Activated naive CD8-positive, alpha-beta T cell treated with anti-CD3 and anti-CD28 coated beads, Interleukin-2, amount 10 ng/mL, durations not matched to agents 7 days and 5 days (primary cell): Measurements from ENCODE around the gene FAM151B. TPM values are rescaled to one million over a fixed set of nuclear protein-coding genes. Genes with fewer than 3 reads are reported as not detected.
A peak's percentile ranks its signal among the peaks of the same experiment; 100 is the strongest.
"Not testable (repeated sequence)": the region's sequence is repeated elsewhere in the genome, so short reads cannot be mapped to it uniquely, and the experiment has no call there.

Experiments used
- ATAC-seq: fragments of 150-1000 bp; cut with Tn5 transposase; one replicate; pipeline ENCODE4 v1.10.0; 2021; ENCODE audit warnings: low read depth, moderate library complexity
- POLR2A ChIA-PET: fragments of 350-600 bp; sonication (Branson Sonifier 250); formaldehyde crosslinking; loops from one replicate; lab custom pipeline; 2021; ENCODE audit warnings: antibody characterized with exemption; lab: Charles Lee
- DNase-seq: peaks from one replicate; pipeline ENCODE4 v3.0.0; 2021
- H3K27ac Mint-ChIP-seq: one replicate; pipeline ENCODE4 v1.8.0; 2022; ENCODE audit warnings: mild to moderate bottlenecking, mixed read lengths
- H3K27me3 Mint-ChIP-seq: one replicate; pipeline ENCODE4 v1.8.0; 2022; ENCODE audit warnings: mild to moderate bottlenecking, moderate library complexity, mixed read lengths
- H3K36me3 Mint-ChIP-seq: one replicate; pipeline ENCODE4 v1.8.0; 2021; ENCODE audit warnings: mild to moderate bottlenecking, mixed read lengths
- H3K4me1 Mint-ChIP-seq: one replicate; pipeline ENCODE4 v1.8.0; 2021; ENCODE audit warnings: mixed read lengths
- H3K4me3 Mint-ChIP-seq: one replicate; pipeline ENCODE4 v1.8.0; 2022; ENCODE audit warnings: mild to moderate bottlenecking, moderate library complexity, mixed read lengths
- H3K9me3 Mint-ChIP-seq: one replicate; pipeline ENCODE4 v1.8.0; 2021; ENCODE audit warnings: mixed read lengths
- total RNA-seq, 2 experiments: library from RNA; stranded (reverse); gene quantifications; one replicate each; pipeline ENCODE4 v1.2.3, GENCODE V29; 2021

FAM151B gene
- 1 to 10 TPM in 1 of 2 experiments, not detected in 1; 1.0 TPM for total RNA-seq

DNA sequence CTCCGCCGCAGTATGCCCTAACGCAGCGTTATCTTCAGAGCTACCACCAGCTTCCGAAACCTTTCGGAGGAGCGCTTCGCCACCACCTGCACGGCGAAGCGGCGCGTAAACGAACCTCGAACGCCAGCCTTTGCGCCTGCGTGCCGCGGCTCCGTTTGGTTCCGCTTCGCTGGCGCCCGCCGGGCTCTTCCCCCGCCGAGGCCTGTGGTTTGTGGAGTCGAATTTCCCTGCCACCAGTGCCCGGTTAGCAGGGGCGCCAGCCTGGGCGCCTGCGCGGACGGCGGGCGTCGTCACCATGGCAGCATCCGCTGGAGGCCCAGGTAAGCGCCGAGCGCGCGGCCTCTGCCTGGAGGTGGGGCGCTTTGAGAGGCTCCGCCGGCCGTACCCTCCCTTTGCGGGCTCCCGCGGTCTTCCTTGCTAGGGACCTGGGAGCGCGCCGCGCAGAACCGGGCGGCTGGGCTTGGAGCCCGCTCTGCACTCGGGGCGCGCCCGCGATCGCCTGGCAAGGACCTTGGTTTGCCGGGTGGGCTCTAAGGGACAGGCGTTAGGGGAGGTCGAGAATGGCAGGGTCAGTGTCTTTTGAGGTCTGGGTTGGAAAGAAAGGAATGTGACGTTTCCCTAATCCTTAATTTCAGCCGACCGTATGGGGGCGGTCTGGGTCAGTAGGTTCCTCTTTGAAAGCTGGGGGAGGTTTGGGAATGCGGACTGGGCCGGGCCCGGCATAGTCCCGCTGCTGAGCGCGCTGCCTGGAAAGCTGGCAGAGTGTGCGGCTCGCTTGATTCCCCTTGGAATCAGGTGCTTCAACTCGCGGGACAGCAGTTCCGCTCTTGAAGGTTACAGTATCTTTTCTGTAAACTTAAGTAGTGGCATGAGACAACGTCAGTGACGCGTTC, at the start of gene FAM151B:
Gene FAM151B, plus strand, starts transcription at position 272 of the 893 bp plus-strand sequence. Its CDS starts 24 bp downstream, at position 296.
- Mint-ChIP-seq H3K36me3 (peaks cover 1% of the 10 kb centered on the region), H3K27ac (no peak within 1 kb of the TSS), H3K9me3 (no peaks in the 10 kb centered on the region), H3K27me3 (peaks cover 42% of the 10 kb centered on the region), H3K4me3 (peak within 1 kb of the TSS; percentile 82), H3K4me1 (peaks cover 13% of the 10 kb centered on the region)
- POLR2A ChIA-PET, result no interaction called here
- ATAC-seq (peak; percentile 92), DNase-seq (peak; percentile 77)

DNA sequence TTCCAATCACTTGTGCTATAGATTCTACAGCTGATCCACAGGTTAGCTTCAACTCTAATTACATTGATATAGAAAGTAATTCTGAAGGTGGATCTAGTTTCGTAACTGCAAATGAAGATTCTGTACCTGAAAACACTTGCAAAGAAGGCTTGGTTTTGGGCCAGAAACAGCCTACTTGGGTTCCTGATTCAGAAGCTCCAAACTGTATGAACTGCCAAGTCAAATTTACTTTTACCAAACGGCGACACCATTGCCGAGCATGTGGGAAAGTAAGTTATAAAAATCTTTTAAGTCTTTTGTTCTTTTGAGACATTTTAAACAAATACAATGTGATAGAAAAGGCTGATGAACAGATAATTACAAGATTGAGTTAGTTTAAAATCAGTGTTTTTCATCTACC, 49.2 kb upstream of the FAM151B start:
- Mint-ChIP-seq H3K4me3 (no peak overlapping the region), H3K27ac (no peak overlapping the region), H3K36me3 (peaks cover 22% of the 10 kb centered on the region), H3K27me3 (no peaks in the 10 kb centered on the region), H3K9me3 (peaks cover 3% of the 10 kb centered on the region), H3K4me1 (no peaks in the 10 kb centered on the region)
- POLR2A ChIA-PET, result no interaction called here
- ATAC-seq (no peak), DNase-seq (no peak)

DNA sequence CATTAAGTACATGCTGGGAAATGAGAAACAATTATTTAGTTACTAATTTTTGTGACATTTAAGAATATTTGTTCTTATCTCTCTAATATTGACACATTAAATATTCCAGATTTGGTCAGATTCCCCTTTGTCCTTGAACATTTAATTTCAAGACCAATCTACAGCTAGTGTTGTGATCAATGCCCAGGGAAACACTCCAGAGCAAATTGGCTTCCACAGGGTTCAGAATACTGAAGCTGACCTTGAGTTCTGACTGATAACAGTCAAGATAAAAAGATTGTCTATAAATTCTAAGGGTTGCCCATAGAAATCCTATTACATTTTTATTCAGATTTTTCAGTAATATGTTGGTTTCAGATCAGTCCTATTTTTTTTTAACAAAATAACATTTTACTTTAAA, 48.7 kb upstream of the FAM151B start:
- DNase-seq (no peak), ATAC-seq (no peak)
- Mint-ChIP-seq H3K4me1 (no peaks in the 10 kb centered on the region), H3K27me3 (no peaks in the 10 kb centered on the region), H3K27ac (no peak overlapping the region), H3K4me3 (no peak overlapping the region), H3K36me3 (peaks cover 22% of the 10 kb centered on the region), H3K9me3 (peaks cover 3% of the 10 kb centered on the region)
- POLR2A ChIA-PET, result no interaction called here

DNA sequence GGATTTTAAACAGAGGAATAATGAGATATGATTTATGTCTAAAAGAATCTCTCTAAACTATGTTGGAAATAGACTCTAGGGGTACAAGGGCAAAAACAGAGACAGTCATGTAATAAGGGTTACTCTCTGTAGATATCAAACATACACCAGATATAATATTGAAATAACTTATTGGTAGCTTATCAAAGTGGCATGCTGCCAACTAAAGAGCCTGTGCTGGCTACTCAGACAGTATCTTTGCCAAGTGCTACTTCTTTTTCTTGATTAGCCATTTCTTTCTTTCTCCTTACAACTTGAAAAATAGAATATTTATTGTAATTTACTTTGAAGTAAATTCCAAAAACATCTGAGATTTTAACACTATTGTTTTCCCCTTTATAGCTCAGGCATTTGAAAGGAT, 45.2 kb upstream of the FAM151B start:
- no peak for DNase-seq
- Mint-ChIP-seq H3K36me3 (peaks cover 8% of the 10 kb centered on the region), H3K27me3 (no peaks in the 10 kb centered on the region), H3K4me3 (no peak overlapping the region), H3K9me3 (no peaks in the 10 kb centered on the region), H3K4me1 (no peaks in the 10 kb centered on the region), H3K27ac (no peak overlapping the region)
- POLR2A ChIA-PET, result no interaction called here
- no peak for ATAC-seq

- DNase-seq, result no peak
- H3K27me3 Mint-ChIP-seq, result no peaks in the 10 kb centered on the region
- no peak overlapping the region for H3K4me3 Mint-ChIP-seq
- ATAC-seq, result no peak
- H3K36me3 Mint-ChIP-seq, result peaks cover 22% of the 10 kb centered on the region
- POLR2A ChIA-PET, result no interaction called here
- H3K9me3 Mint-ChIP-seq, result no peaks in the 10 kb centered on the region
- no peak overlapping the region for H3K27ac Mint-ChIP-seq
- H3K4me1 Mint-ChIP-seq, result no peaks in the 10 kb centered on the region
Observed at GRCh38 chr5:80453366-80453765, 34.5 kb upstream of the FAM151B start.

- no peak for ATAC-seq
- peaks cover 59% of the 10 kb centered on the region for H3K36me3 Mint-ChIP-seq
- no peaks in the 10 kb centered on the region for H3K4me1 Mint-ChIP-seq
- no peak for DNase-seq
- H3K4me3 Mint-ChIP-seq, result no peak overlapping the region
- H3K9me3 Mint-ChIP-seq, result peaks cover 14% of the 10 kb centered on the region
- no peaks in the 10 kb centered on the region for H3K27me3 Mint-ChIP-seq
- H3K27ac Mint-ChIP-seq, result no peak overlapping the region
- POLR2A ChIA-PET, result no interaction called here
Observed at GRCh38 chr5:80463269-80463668, 24.6 kb upstream of the FAM151B start.

- no peaks in the 10 kb centered on the region for H3K27me3 Mint-ChIP-seq
- ATAC-seq (no peak), DNase-seq (no peak)
- no peak overlapping the region for H3K27ac Mint-ChIP-seq
- H3K36me3 Mint-ChIP-seq, result peaks cover 58% of the 10 kb centered on the region
- POLR2A ChIA-PET, result no interaction called here
- H3K9me3 Mint-ChIP-seq, result peaks cover 19% of the 10 kb centered on the region
- no peaks in the 10 kb centered on the region for H3K4me1 Mint-ChIP-seq
- H3K4me3 Mint-ChIP-seq, result no peak overlapping the region
Observed at GRCh38 chr5:80466669-80467485, 21.0 kb upstream of the FAM151B start.

- Mint-ChIP-seq H3K36me3 (peaks cover 48% of the 10 kb centered on the region), H3K4me3 (no peak overlapping the region), H3K4me1 (no peaks in the 10 kb centered on the region), H3K9me3 (peaks cover 13% of the 10 kb centered on the region), H3K27ac (no peak overlapping the region), H3K27me3 (no peaks in the 10 kb centered on the region)
- POLR2A ChIA-PET, result no interaction called here
- ATAC-seq (no peak), DNase-seq (no peak)
Observed at GRCh38 chr5:80468131-80468530, 19.8 kb upstream of the FAM151B start.

- H3K27ac Mint-ChIP-seq, DNase-seq, H3K4me1 Mint-ChIP-seq, ATAC-seq, H3K4me3 Mint-ChIP-seq, H3K9me3 Mint-ChIP-seq, POLR2A ChIA-PET, H3K27me3 Mint-ChIP-seq: not testable (repeated sequence)
- H3K36me3 Mint-ChIP-seq, result peaks cover 34% of the 10 kb centered on the region
Observed at GRCh38 chr5:80470631-80471030, 17.3 kb upstream of the FAM151B start.

DNA sequence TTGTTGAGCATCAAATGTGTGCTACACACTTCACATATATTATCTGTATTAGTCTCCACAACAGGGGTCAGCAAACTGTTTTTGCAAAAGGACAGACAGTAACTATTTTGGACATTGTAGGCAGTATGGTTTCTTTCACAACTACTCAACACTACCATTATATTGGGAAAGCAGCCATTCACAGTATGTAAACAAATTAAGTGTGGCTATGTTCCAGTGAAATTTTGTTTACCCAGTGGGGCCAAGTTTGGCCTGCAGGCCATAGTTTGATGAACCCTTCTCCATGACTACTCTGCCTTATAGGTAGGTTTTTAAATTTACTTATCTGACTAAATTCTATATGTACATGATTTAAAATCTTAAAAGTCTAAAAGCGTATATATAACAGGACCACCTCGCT, 13.0 kb upstream of the FAM151B start:
- ATAC-seq (no peak), DNase-seq (no peak)
- Mint-ChIP-seq H3K4me1 (no peaks in the 10 kb centered on the region), H3K4me3 (no peak overlapping the region), H3K36me3 (peaks cover 23% of the 10 kb centered on the region), H3K27ac (no peak overlapping the region), H3K27me3 (no peaks in the 10 kb centered on the region), H3K9me3 (peaks cover 5% of the 10 kb centered on the region)
- POLR2A ChIA-PET, result no interaction called here

DNA sequence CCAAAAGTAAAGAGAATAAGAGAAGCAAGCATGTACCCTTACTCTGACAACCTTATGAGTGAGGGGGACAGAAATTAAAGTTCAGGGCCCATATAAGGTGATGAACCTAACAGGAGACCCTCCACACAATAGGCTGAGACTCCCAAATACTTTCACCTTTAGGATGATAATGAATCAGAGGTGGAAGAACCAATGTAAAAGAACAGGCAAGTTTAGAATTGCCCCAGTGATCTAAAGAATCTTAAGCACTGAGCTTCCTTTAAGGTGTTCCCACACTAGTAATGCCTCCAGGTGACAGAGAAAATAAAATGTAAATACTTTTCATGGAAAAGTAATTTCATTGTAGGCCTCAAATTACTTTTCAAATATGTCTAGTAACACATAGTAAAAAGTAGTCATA, 8.2 kb upstream of the FAM151B start:
- ATAC-seq (no peak), DNase-seq (no peak)
- Mint-ChIP-seq H3K4me1 (peaks cover 4% of the 10 kb centered on the region), H3K27me3 (peaks cover 2% of the 10 kb centered on the region), H3K36me3 (peaks cover 15% of the 10 kb centered on the region), H3K9me3 (peaks cover 3% of the 10 kb centered on the region), H3K4me3 (no peak overlapping the region), H3K27ac (no peak overlapping the region)
- POLR2A ChIA-PET, result no interaction called here

DNA sequence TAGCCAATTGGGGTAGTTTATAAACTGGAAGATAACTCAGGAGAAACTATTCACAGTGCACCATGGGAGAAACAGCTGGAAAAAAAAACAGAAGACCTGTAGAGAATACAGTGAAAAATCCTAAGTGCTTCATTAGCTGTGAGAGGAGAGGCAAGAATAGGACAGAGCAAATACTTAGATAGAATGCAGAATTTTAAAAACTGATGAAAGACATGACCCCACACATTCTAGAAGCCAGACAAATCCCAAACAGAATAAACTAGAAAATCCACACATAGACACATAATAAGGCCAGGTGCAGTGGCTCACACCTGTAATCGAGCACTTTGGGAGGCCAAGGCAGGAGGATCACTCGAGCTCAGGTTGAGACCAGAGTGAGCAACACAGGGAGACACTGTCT, 7.5 kb upstream of the FAM151B start:
- H3K36me3 Mint-ChIP-seq, result peaks cover 14% of the 10 kb centered on the region
- peaks cover 3% of the 10 kb centered on the region for H3K27me3 Mint-ChIP-seq
- H3K9me3 Mint-ChIP-seq, result peaks cover 3% of the 10 kb centered on the region
- H3K4me3 Mint-ChIP-seq, result no peak overlapping the region
- no peak for ATAC-seq
- peaks cover 4% of the 10 kb centered on the region for H3K4me1 Mint-ChIP-seq
- no peak for DNase-seq
- POLR2A ChIA-PET, result no interaction called here
- no peak overlapping the region for H3K27ac Mint-ChIP-seq

- Mint-ChIP-seq H3K36me3 (peaks cover 10% of the 10 kb centered on the region), H3K27ac (no peak overlapping the region), H3K4me1 (peaks cover 4% of the 10 kb centered on the region), H3K27me3 (peaks cover 9% of the 10 kb centered on the region), H3K4me3 (no peak overlapping the region), H3K9me3 (peaks cover 3% of the 10 kb centered on the region)
- ATAC-seq (peak; percentile 91), DNase-seq (no peak)
- POLR2A ChIA-PET, result no interaction called here
Observed at GRCh38 chr5:80481019-80481893, 6.6 kb upstream of the FAM151B start.
